Caco-2 (cell line): ENCODE measurements around the gene B4GALT4. TPM values are rescaled to one million over a fixed set of nuclear protein-coding genes. Genes with fewer than 3 reads are reported as not detected.

Source experiments
- BruUV-seq: library from RNA; stranded (reverse); fragments of 400-500 nt; replicated peaks from 2 replicates; lab custom pipeline; 2021; lab: Mats Ljungman, UMichigan
- CTCF ChIA-PET: fragments of 300-600 bp; sonication (Branson Sonifier 250); formaldehyde crosslinking; loops from one replicate; lab custom pipeline; 2022; ENCODE audit warnings: antibody characterized with exemption; lab: Charles Lee
- POLR2A ChIA-PET: fragments of 300-600 bp; sonication (Branson Sonifier 250); formaldehyde crosslinking; loops from one replicate; lab custom pipeline; 2022; ENCODE audit warnings: antibody characterized with exemption; lab: Charles Lee
- DNase-seq, 2 experiments: peaks; one replicate each; pipeline versions ENCODE4 v3.0.0 to v3.0.0-alpha.2; 2020 to 2022
- H3K27me3 ChIP-seq: replicated peaks from 2 replicates; pipeline ENCODE4 v1.6.0; 2011; ENCODE audit warnings: low read length; ENCODE audit not compliant: control insufficient read depth, insufficient read depth
- H3K36me3 ChIP-seq: 2 replicates; pipeline ENCODE4 v1.5.1; 2011; ENCODE audit warnings: low read length; ENCODE audit not compliant: control insufficient read depth, insufficient read depth
- H3K4me1 ChIP-seq: fragments of 250-450 bp; sonication (Bioruptor Pico); 2 replicates; pipeline ENCODE4 v1.5.1; 2020; ENCODE audit warnings: mild to moderate bottlenecking
- H3K4me3 ChIP-seq: 2 replicates; pipeline ENCODE4 v1.5.1; 2011; ENCODE audit warnings: low read depth, mild to moderate bottlenecking, control low read depth, low read length
- H3K9me3 ChIP-seq: fragments of 250-450 bp; sonication (Bioruptor Pico); 2 replicates; pipeline ENCODE4 v1.5.1; 2020; ENCODE audit warnings: mild to moderate bottlenecking, moderate library complexity
- H3K27ac Mint-ChIP-seq: one replicate; pipeline ENCODE4 v1.8.0; 2022; ENCODE audit warnings: mixed read lengths; ENCODE audit not compliant: unreplicated experiment
- H3K27me3 Mint-ChIP-seq: one replicate; pipeline ENCODE4 v1.8.0; 2022; ENCODE audit warnings: mixed read lengths; ENCODE audit not compliant: insufficient read depth, unreplicated experiment
- H3K36me3 Mint-ChIP-seq: one replicate; pipeline ENCODE4 v1.8.0; 2022; ENCODE audit warnings: mild to moderate bottlenecking, mixed read lengths; ENCODE audit not compliant: insufficient read depth, unreplicated experiment
- H3K4me1 Mint-ChIP-seq: one replicate; pipeline ENCODE4 v1.8.0; 2022; ENCODE audit warnings: low read depth, mixed read lengths; ENCODE audit not compliant: unreplicated experiment
- H3K4me3 Mint-ChIP-seq: one replicate; pipeline ENCODE4 v1.8.0; 2022; ENCODE audit warnings: mild to moderate bottlenecking, moderate library complexity, mixed read lengths; ENCODE audit not compliant: unreplicated experiment
- H3K9me3 Mint-ChIP-seq: one replicate; pipeline ENCODE4 v1.8.0; 2022; ENCODE audit warnings: mixed read lengths; ENCODE audit not compliant: unreplicated experiment
- intact Hi-C: fragments of 100-400 bp; cut with micrococcal nuclease; formaldehyde crosslinking; loops from one replicate; pipeline ENCODE4 v1.10.0; 2022; ENCODE audit not compliant: unreplicated experiment
- total RNA-seq: library from RNA; stranded (reverse); gene quantifications from 2 replicates; pipeline ENCODE4 v1.2.3, GENCODE V29; 2022
- TF ChIP-seq, protein P1 (sequence below), 2 experiments: fragments of 200-600 bp in 1 of 2; IDR thresholded peaks; 1 replicate in 1 of 2; 2 replicates in 1 of 2; pipeline versions ENCODE4 v1.5.1 to v1.8.0; 2011 to 2022; ENCODE audit warnings: antibody characterized with exemption in 1 of 2, control low read depth in 1 of 2, inconsistent platforms in 1 of 2, low read depth in 1 of 2, low read length in 1 of 2, mild to moderate bottlenecking in 1 of 2, moderate library complexity in 1 of 2; ENCODE audit not compliant: insufficient read depth in 1 of 2, severe bottlenecking in 1 of 2, unreplicated experiment in 1 of 2

The B4GALT4 gene
- total RNA-seq, 1 experiment from 2014 or later, result 59.7 TPM

DNA sequence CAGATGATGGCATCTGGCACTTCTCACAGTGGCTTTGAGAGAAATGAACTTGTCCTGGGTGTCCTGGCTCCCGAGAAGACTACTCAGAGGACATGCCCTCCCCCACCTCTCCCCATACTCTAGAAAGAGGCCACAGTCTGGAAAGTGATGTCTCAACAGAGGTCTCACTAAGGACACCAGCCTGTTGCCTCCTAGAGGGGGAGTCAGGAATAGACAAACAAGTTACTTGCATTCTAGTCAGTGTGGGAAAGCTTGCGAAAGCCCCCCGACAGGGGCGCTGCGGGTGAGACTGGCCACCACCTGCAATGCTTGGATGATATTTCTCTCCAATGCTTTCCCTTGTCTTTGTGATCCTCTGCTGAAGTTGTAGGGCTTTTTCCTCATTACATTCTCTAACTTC, 17.2 kb downstream of the B4GALT4 start:
- TF ChIP-seq, protein P1, sequence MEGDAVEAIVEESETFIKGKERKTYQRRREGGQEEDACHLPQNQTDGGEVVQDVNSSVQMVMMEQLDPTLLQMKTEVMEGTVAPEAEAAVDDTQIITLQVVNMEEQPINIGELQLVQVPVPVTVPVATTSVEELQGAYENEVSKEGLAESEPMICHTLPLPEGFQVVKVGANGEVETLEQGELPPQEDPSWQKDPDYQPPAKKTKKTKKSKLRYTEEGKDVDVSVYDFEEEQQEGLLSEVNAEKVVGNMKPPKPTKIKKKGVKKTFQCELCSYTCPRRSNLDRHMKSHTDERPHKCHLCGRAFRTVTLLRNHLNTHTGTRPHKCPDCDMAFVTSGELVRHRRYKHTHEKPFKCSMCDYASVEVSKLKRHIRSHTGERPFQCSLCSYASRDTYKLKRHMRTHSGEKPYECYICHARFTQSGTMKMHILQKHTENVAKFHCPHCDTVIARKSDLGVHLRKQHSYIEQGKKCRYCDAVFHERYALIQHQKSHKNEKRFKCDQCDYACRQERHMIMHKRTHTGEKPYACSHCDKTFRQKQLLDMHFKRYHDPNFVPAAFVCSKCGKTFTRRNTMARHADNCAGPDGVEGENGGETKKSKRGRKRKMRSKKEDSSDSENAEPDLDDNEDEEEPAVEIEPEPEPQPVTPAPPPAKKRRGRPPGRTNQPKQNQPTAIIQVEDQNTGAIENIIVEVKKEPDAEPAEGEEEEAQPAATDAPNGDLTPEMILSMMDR (IDR thresholded peaks at IDR 0.05; ENCODE audit: insufficient read depth in 1 of 2, low read depth in 1 of 2, low read length in 1 of 2, severe bottlenecking in 1 of 2, unreplicated experiment in 1 of 2), result no peak
- no peaks in the 10 kb centered on the region for H3K27me3 Mint-ChIP-seq
- H3K36me3 Mint-ChIP-seq, result peaks cover 73% of the 10 kb centered on the region
- no peak overlapping the region for H3K4me3 Mint-ChIP-seq
- H3K4me1 ChIP-seq, result no peaks in the 10 kb centered on the region
- H3K4me3 ChIP-seq, result no peak overlapping the region
- no peak for DNase-seq
- intact Hi-C loops, result no loop called here
- BruUV-seq, result no TSS peak
- no peaks in the 10 kb centered on the region for H3K27me3 ChIP-seq
- POLR2A ChIA-PET, result no interaction called here
- H3K36me3 ChIP-seq, result peaks cover 1% of the 10 kb centered on the region; the same call in 1 of the 2 replicates
- peaks cover 19% of the 10 kb centered on the region for H3K4me1 Mint-ChIP-seq
- no peaks in the 10 kb centered on the region for H3K9me3 ChIP-seq
- CTCF ChIA-PET, result no interaction called here
- no peak overlapping the region for H3K27ac Mint-ChIP-seq
- H3K9me3 Mint-ChIP-seq, result no peaks in the 10 kb centered on the region

DNA sequence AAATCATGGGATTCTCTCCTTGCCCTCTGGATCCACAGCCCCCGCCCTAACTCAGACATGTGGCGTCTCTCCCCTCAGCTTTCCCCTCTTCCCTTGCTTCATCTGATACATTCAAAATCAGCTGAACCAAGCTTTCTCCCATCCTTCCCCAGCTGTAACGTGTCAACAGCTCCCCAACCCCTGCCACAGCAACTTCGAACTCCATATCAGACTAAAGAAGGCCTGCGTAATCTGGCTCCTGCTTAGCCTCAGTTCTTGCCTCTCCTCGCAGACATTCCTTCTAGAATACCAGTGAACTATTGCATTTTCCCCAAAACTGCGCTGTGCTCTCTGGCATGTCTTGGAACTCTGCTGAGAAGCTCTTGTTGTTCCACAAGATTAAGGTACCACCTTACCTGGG, 18.3 kb downstream of the B4GALT4 start:
- ChIA-PET POLR2A (interaction anchor here (1.1 kb wide), 1 partner anchor 18 kb away, joined by 3 read pairs; no protein-coding TSS in a partner anchor), CTCF (interaction anchor here (1.0 kb wide), 1 partner anchor 131 kb away, joined by 3 read pairs; no protein-coding TSS in a partner anchor)
- peaks cover 19% of the 10 kb centered on the region for H3K4me1 Mint-ChIP-seq
- no peak overlapping the region for H3K27ac Mint-ChIP-seq
- no peaks in the 10 kb centered on the region for H3K27me3 ChIP-seq
- H3K4me3 Mint-ChIP-seq, result no peak overlapping the region
- peaks cover 70% of the 10 kb centered on the region for H3K36me3 Mint-ChIP-seq
- DNase-seq, result no peak
- intact Hi-C loops, result no loop called here
- H3K4me1 ChIP-seq, result no peaks in the 10 kb centered on the region
- no peaks in the 10 kb centered on the region for H3K9me3 Mint-ChIP-seq
- H3K36me3 ChIP-seq, result peaks cover 5% of the 10 kb centered on the region; the same call in 1 of the 2 replicates
- TF ChIP-seq, protein P1 (IDR thresholded peaks at IDR 0.05; ENCODE audit: insufficient read depth in 1 of 2, low read depth in 1 of 2, low read length in 1 of 2, severe bottlenecking in 1 of 2, unreplicated experiment in 1 of 2), result no peak
- no TSS peak for BruUV-seq
- H3K27me3 Mint-ChIP-seq, result no peaks in the 10 kb centered on the region
- H3K4me3 ChIP-seq, result no peak overlapping the region
- no peaks in the 10 kb centered on the region for H3K9me3 ChIP-seq

- peaks cover 8% of the 10 kb centered on the region; the same call in 1 of the 2 replicates for H3K36me3 ChIP-seq
- H3K4me3 ChIP-seq, result no peak overlapping the region
- Mint-ChIP-seq H3K4me3 (no peak overlapping the region), H3K27ac (no peak overlapping the region), H3K27me3 (no peaks in the 10 kb centered on the region), H3K9me3 (no peaks in the 10 kb centered on the region), H3K4me1 (peaks cover 19% of the 10 kb centered on the region), H3K36me3 (peaks cover 73% of the 10 kb centered on the region)
- no peak for DNase-seq
- intact Hi-C loops, result no loop called here
- ChIA-PET POLR2A (interaction anchor here (1.1 kb wide), 1 partner anchor 18 kb away, joined by 3 read pairs; no protein-coding TSS in a partner anchor), CTCF (interaction anchor here (1.0 kb wide), 1 partner anchor 131 kb away, joined by 3 read pairs; no protein-coding TSS in a partner anchor)
- no peaks in the 10 kb centered on the region for H3K27me3 ChIP-seq
- no peaks in the 10 kb centered on the region; the same call in 1 of the 2 replicates for H3K4me1 ChIP-seq
- TF ChIP-seq, protein P1 (IDR thresholded peaks at IDR 0.05; ENCODE audit: insufficient read depth in 1 of 2, low read depth in 1 of 2, low read length in 1 of 2, severe bottlenecking in 1 of 2, unreplicated experiment in 1 of 2), result no peak
- no TSS peak for BruUV-seq
- H3K9me3 ChIP-seq, result no peaks in the 10 kb centered on the region
Measured at GRCh38 chr3:119221779-119222320, 18.8 kb downstream of the B4GALT4 start.
